GM23338 (cell line): ENCODE results near the gene DNAJC12. TPM values are rescaled to one million over a fixed set of nuclear protein-coding genes. Genes with fewer than 3 reads are reported as not detected.
"Not testable (repeated sequence)": the region's sequence is repeated elsewhere in the genome, so short reads cannot be mapped to it uniquely, and the experiment has no call there.

Source experiments
- ATAC-seq: fragments of 200-7000 bp; cut with Tn5 transposase; 3 replicates; pipeline ENCODE4 v1.9.1; 2020
- DNase-seq: peaks from one replicate; pipeline ENCODE4 v3.0.0-alpha.2; 2015; ENCODE audit warnings: low spot score
- H2AFZ ChIP-seq: fragments of 200-600 bp; sonication (generic); 2 replicates; pipeline ENCODE4 v1.8.0; 2016; ENCODE audit warnings: antibody characterized with exemption, mild to moderate bottlenecking, moderate library complexity
- H3F3A ChIP-seq: fragments of 200-600 bp; sonication (generic); replicated peaks from 2 replicates; pipeline ENCODE4 v1.8.0; 2017; ENCODE audit warnings: antibody characterized with exemption, mixed run types, low read depth
- H3K27ac ChIP-seq: fragments of 200-600 bp; sonication (generic); 2 replicates; pipeline ENCODE4 v1.6.1; 2016; ENCODE audit warnings: low read depth
- H3K27me3 ChIP-seq: fragments of 200-600 bp; sonication (generic); 2 replicates; pipeline ENCODE4 v1.8.0; 2016; ENCODE audit warnings: mild to moderate bottlenecking, mixed run types, moderate library complexity; ENCODE audit not compliant: insufficient read depth
- H3K36me3 ChIP-seq: fragments of 200-600 bp; sonication (generic); 2 replicates; pipeline ENCODE4 v1.8.0; 2016; ENCODE audit warnings: mild to moderate bottlenecking; ENCODE audit not compliant: insufficient read depth
- H3K4me1 ChIP-seq: fragments of 200-600 bp; sonication (generic); 2 replicates; pipeline ENCODE4 v1.8.0; 2016; ENCODE audit warnings: mild to moderate bottlenecking, moderate library complexity; ENCODE audit not compliant: insufficient read depth
- H3K4me2 ChIP-seq: fragments of 200-600 bp; sonication (generic); 2 replicates; pipeline ENCODE4 v1.7.1; 2017; ENCODE audit warnings: mixed run types
- H3K4me3 ChIP-seq: fragments of 200-600 bp; sonication (generic); 2 replicates; pipeline ENCODE4 v1.6.1; 2016; ENCODE audit warnings: mixed run types
- H3K79me2 ChIP-seq: fragments of 200-600 bp; sonication (generic); replicated peaks from 2 replicates; pipeline ENCODE4 v1.8.0; 2017; ENCODE audit warnings: mild to moderate bottlenecking; ENCODE audit not compliant: insufficient read depth
- H3K9me2 ChIP-seq: fragments of 200-600 bp; sonication (generic); 2 replicates; pipeline ENCODE4 v1.8.0; 2017; ENCODE audit not compliant: insufficient read depth
- H4K20me1 ChIP-seq: fragments of 200-600 bp; sonication (generic); replicated peaks from 2 replicates; pipeline ENCODE4 v1.8.0; 2017; ENCODE audit warnings: mild to moderate bottlenecking; ENCODE audit not compliant: insufficient read depth
- H3K27ac Mint-ChIP-seq: 2 replicates; pipeline ENCODE4 v1.8.0; 2020; ENCODE audit warnings: inconsistent platforms, mild to moderate bottlenecking, moderate library complexity, mixed read lengths
- H3K27me3 Mint-ChIP-seq: 3 replicates; pipeline ENCODE4 v1.8.0; 2022; ENCODE audit warnings: low read depth, mild to moderate bottlenecking, moderate library complexity, mixed read lengths, inconsistent platforms; ENCODE audit not compliant: insufficient read depth, poor library complexity
- H3K36me3 Mint-ChIP-seq: 3 replicates; pipeline ENCODE4 v1.8.0; 2021; ENCODE audit warnings: low read depth, mild to moderate bottlenecking, inconsistent platforms, moderate library complexity, mixed read lengths
- H3K4me1 Mint-ChIP-seq: 3 replicates; pipeline ENCODE4 v1.8.0; 2020; ENCODE audit warnings: mild to moderate bottlenecking, inconsistent platforms, mixed read lengths
- H3K4me3 Mint-ChIP-seq: 3 replicates; pipeline ENCODE4 v1.8.0; 2021; ENCODE audit warnings: moderate library complexity, mild to moderate bottlenecking, inconsistent platforms, mixed read lengths
- H3K9me3 Mint-ChIP-seq: 3 replicates; pipeline ENCODE4 v1.8.0; 2020; ENCODE audit warnings: moderate library complexity, mild to moderate bottlenecking, inconsistent platforms, mixed read lengths
- EZH2 ChIP-seq: fragments of 200-600 bp; sonication (generic); IDR thresholded peaks from one replicate; pipeline ENCODE4 v1.8.0; 2017; ENCODE audit warnings: antibody characterized with exemption, mild to moderate bottlenecking, low read depth; ENCODE audit not compliant: unreplicated experiment
- NANOG ChIP-seq: IDR thresholded peaks from 2 replicates; pipeline ENCODE4 v1.6.1; 2016; ENCODE audit warnings: antibody characterized with exemption, borderline replicate concordance
- STAT1 ChIP-seq: IDR thresholded peaks from one replicate; pipeline ENCODE4 v1.6.1; 2016; ENCODE audit warnings: antibody characterized with exemption; ENCODE audit not compliant: unreplicated experiment
- polyA plus RNA-seq: library from polyadenylated mRNA; unstranded; fragments of >200 nt; fragmentation: Nextera tagmentation; extraction: Ambion mirVana; gene quantifications from 2 replicates; pipeline ENCODE4 v1.2.1, GENCODE V29; 2016
- total RNA-seq: library from RNA; depleted of rRNA; stranded (reverse); fragments of >200 nt; shearing (Covaris generic); gene quantifications from 2 replicates; pipeline ENCODE4 v1.2.3, GENCODE V29; 2014
- TF ChIP-seq, protein P1 (sequence below), 2 experiments: fragments of 200-600 bp in 1 of 2; sonication (generic) in 1 of 2; conservative IDR thresholded peaks; 2 replicates each; pipeline versions ENCODE4 v1.5.1 to v1.6.1; 2016 to 2017; ENCODE audit warnings: antibody characterized with exemption in 2 of 2, low read depth in 2 of 2, mild to moderate bottlenecking in 2 of 2, moderate library complexity in 1 of 2
- TF ChIP-seq, protein P2 (sequence below): IDR thresholded peaks from 2 replicates; pipeline ENCODE4 v1.6.1; 2016; ENCODE audit warnings: antibody characterized with exemption
- TF ChIP-seq, protein P3 (sequence below): fragments of 250-450 bp; sonication (Bioruptor Pico); IDR thresholded peaks from 2 replicates; pipeline ENCODE4 v1.5.0; 2020; ENCODE audit warnings: mild to moderate bottlenecking, moderate library complexity

DNAJC12 gene
- total and polyA plus RNA-seq, 2 experiments from 2014 or later = 2.2 to 4.5 TPM

DNA sequence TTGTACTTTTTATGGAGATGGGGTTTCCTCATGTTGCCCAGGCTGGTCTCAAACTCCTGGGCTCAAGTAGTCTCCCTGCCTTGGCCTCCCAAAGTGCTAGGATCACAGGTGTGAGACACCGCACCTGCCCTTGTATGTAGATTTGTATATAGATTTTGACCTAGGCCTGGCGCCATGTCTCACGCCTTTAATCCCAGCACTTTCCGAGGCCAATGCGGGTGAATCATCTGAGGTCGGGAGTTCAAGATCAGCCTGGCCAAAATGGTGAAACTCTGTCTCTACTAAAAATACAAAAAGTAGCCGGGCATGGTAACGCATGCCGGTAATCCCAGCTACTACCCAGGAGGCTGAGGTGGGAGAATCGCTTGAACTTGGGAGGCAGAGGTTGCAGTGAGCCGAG, 39.4 kb upstream of the DNAJC12 start:
- not testable (repeated sequence) for H3K36me3 ChIP-seq, H3K27ac Mint-ChIP-seq, DNase-seq, H3K9me2 ChIP-seq, H4K20me1 ChIP-seq, H3K27me3 ChIP-seq, H3K4me2 ChIP-seq, H3K4me1 Mint-ChIP-seq, H3K36me3 Mint-ChIP-seq, ATAC-seq, H3K27ac ChIP-seq, H3K4me3 Mint-ChIP-seq, H3K9me3 Mint-ChIP-seq, H3K79me2 ChIP-seq, H3K4me1 ChIP-seq, H3F3A ChIP-seq, H3K27me3 Mint-ChIP-seq, H3K4me3 ChIP-seq
- peak overlapping the region; percentile 52; the same call in 1 of the 2 replicates for H2AFZ ChIP-seq

DNA sequence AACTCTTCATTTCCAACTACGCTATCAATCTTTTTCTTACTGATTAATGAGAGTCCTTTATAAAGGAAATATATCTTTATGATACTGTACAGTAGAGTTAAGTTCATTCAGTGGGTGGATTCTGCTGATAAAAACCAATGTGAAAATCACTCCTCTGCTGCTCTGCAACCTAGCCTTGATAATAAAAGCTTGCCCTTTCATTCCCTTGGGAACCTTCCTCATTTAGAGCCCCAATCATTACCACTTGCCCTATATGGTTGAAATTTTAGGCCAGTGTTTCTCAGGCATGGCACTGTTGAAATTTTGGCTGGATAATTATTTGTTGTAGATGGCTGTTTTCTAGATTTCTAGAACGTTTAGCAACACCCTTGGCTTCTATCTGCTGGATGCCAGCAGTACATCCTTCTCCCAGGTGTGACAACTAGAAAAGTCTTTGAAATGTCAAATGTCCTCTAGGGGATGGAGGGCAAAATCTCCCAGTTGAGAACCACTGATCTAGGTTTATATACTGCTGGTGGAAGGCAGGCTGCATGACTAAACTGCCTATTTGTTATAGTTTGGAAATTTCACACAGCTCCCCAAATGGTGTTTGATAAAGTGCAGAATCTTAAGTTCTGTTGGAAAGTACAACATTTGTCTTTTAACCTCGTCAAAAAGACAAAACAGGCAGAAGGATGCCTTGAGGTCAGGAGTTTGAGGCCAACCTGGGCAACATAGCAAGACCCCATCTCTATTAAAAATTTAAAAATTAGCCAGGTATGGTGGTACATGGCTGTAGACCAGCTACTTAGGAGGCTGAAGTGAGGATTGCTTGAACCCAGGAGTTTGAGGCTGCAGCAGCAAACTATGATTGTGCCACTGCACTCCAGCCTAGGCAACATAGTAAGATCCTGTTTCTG, 37.6 kb upstream of the DNAJC12 start:
- no peaks in the 10 kb centered on the region; the same call in 2 of the 3 replicates for H3K36me3 Mint-ChIP-seq
- Histone ChIP-seq H3K4me3 (no peak overlapping the region), H3K4me1 (no peaks in the 10 kb centered on the region), H4K20me1 (no peaks in the 10 kb centered on the region), H3F3A (no peaks in the 10 kb centered on the region), H3K27me3 (no peaks in the 10 kb centered on the region), H3K4me2 (no peak overlapping the region), H3K9me2 (no peaks in the 10 kb centered on the region), H3K79me2 (no peaks in the 10 kb centered on the region), H3K27ac (no peak overlapping the region), H2AFZ (0 out of 2 replicates have a peak overlapping the region, but pooled peaks have one; percentile 38), H3K36me3 (no peaks in the 10 kb centered on the region)
- DNase-seq = no peak
- no peak overlapping the region for H3K27ac Mint-ChIP-seq
- peaks cover 9% of the 10 kb centered on the region for H3K27me3 Mint-ChIP-seq
- ATAC-seq = no peak
- no peak for TF ChIP-seq STAT1
- TF ChIP-seq, protein P1, sequence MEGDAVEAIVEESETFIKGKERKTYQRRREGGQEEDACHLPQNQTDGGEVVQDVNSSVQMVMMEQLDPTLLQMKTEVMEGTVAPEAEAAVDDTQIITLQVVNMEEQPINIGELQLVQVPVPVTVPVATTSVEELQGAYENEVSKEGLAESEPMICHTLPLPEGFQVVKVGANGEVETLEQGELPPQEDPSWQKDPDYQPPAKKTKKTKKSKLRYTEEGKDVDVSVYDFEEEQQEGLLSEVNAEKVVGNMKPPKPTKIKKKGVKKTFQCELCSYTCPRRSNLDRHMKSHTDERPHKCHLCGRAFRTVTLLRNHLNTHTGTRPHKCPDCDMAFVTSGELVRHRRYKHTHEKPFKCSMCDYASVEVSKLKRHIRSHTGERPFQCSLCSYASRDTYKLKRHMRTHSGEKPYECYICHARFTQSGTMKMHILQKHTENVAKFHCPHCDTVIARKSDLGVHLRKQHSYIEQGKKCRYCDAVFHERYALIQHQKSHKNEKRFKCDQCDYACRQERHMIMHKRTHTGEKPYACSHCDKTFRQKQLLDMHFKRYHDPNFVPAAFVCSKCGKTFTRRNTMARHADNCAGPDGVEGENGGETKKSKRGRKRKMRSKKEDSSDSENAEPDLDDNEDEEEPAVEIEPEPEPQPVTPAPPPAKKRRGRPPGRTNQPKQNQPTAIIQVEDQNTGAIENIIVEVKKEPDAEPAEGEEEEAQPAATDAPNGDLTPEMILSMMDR (conservative IDR thresholded peaks at IDR 0.05; ENCODE audit: low read depth in 2 of 2) = no peak
- no peak overlapping the region for H3K4me3 Mint-ChIP-seq
- H3K9me3 Mint-ChIP-seq = no peaks in the 10 kb centered on the region
- H3K4me1 Mint-ChIP-seq = no peaks in the 10 kb centered on the region

DNA sequence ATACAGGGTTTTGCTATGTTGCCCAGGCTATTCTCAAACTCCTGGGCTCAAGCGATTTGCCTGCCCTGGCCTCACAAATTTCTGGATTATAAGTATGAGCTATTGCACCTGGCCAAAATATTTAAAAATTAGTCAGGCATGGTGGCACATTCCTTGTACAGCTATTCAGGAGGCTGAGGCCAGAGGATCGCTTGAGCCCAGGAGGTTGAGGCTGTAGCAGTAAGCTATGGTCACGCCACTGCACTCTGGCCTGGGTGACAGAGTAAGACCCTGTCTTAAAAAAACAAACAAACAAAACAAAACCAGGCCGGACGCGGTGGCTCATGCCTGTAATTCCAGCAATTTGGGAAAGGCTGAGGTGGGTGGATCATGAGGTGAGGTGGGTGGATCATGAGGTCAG, 32.0 kb upstream of the DNAJC12 start:
- Histone ChIP-seq H3K27ac (no peak overlapping the region), H3F3A (no peaks in the 10 kb centered on the region), H3K79me2 (no peaks in the 10 kb centered on the region), H3K4me3 (no peak overlapping the region), H4K20me1 (no peaks in the 10 kb centered on the region), H2AFZ (no peak overlapping the region), H3K4me1 (peaks cover under 1% of the 10 kb centered on the region; the same call in 1 of the 2 replicates), H3K27me3 (no peaks in the 10 kb centered on the region), H3K9me2 (no peaks in the 10 kb centered on the region), H3K4me2 (no peak overlapping the region), H3K36me3 (no peaks in the 10 kb centered on the region)
- DNase-seq (no peak), ATAC-seq (no peak)
- Mint-ChIP-seq H3K4me1 (no peaks in the 10 kb centered on the region), H3K9me3 (no peaks in the 10 kb centered on the region), H3K36me3 (no peaks in the 10 kb centered on the region; the same call in 2 of the 3 replicates), H3K4me3 (no peak overlapping the region), H3K27ac (no peak overlapping the region), H3K27me3 (peaks cover 10% of the 10 kb centered on the region)
- no peak for TF ChIP-seq NANOG
- TF ChIP-seq, protein P2, sequence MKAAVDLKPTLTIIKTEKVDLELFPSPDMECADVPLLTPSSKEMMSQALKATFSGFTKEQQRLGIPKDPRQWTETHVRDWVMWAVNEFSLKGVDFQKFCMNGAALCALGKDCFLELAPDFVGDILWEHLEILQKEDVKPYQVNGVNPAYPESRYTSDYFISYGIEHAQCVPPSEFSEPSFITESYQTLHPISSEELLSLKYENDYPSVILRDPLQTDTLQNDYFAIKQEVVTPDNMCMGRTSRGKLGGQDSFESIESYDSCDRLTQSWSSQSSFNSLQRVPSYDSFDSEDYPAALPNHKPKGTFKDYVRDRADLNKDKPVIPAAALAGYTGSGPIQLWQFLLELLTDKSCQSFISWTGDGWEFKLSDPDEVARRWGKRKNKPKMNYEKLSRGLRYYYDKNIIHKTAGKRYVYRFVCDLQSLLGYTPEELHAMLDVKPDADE = no peak
- TF ChIP-seq, protein P3, sequence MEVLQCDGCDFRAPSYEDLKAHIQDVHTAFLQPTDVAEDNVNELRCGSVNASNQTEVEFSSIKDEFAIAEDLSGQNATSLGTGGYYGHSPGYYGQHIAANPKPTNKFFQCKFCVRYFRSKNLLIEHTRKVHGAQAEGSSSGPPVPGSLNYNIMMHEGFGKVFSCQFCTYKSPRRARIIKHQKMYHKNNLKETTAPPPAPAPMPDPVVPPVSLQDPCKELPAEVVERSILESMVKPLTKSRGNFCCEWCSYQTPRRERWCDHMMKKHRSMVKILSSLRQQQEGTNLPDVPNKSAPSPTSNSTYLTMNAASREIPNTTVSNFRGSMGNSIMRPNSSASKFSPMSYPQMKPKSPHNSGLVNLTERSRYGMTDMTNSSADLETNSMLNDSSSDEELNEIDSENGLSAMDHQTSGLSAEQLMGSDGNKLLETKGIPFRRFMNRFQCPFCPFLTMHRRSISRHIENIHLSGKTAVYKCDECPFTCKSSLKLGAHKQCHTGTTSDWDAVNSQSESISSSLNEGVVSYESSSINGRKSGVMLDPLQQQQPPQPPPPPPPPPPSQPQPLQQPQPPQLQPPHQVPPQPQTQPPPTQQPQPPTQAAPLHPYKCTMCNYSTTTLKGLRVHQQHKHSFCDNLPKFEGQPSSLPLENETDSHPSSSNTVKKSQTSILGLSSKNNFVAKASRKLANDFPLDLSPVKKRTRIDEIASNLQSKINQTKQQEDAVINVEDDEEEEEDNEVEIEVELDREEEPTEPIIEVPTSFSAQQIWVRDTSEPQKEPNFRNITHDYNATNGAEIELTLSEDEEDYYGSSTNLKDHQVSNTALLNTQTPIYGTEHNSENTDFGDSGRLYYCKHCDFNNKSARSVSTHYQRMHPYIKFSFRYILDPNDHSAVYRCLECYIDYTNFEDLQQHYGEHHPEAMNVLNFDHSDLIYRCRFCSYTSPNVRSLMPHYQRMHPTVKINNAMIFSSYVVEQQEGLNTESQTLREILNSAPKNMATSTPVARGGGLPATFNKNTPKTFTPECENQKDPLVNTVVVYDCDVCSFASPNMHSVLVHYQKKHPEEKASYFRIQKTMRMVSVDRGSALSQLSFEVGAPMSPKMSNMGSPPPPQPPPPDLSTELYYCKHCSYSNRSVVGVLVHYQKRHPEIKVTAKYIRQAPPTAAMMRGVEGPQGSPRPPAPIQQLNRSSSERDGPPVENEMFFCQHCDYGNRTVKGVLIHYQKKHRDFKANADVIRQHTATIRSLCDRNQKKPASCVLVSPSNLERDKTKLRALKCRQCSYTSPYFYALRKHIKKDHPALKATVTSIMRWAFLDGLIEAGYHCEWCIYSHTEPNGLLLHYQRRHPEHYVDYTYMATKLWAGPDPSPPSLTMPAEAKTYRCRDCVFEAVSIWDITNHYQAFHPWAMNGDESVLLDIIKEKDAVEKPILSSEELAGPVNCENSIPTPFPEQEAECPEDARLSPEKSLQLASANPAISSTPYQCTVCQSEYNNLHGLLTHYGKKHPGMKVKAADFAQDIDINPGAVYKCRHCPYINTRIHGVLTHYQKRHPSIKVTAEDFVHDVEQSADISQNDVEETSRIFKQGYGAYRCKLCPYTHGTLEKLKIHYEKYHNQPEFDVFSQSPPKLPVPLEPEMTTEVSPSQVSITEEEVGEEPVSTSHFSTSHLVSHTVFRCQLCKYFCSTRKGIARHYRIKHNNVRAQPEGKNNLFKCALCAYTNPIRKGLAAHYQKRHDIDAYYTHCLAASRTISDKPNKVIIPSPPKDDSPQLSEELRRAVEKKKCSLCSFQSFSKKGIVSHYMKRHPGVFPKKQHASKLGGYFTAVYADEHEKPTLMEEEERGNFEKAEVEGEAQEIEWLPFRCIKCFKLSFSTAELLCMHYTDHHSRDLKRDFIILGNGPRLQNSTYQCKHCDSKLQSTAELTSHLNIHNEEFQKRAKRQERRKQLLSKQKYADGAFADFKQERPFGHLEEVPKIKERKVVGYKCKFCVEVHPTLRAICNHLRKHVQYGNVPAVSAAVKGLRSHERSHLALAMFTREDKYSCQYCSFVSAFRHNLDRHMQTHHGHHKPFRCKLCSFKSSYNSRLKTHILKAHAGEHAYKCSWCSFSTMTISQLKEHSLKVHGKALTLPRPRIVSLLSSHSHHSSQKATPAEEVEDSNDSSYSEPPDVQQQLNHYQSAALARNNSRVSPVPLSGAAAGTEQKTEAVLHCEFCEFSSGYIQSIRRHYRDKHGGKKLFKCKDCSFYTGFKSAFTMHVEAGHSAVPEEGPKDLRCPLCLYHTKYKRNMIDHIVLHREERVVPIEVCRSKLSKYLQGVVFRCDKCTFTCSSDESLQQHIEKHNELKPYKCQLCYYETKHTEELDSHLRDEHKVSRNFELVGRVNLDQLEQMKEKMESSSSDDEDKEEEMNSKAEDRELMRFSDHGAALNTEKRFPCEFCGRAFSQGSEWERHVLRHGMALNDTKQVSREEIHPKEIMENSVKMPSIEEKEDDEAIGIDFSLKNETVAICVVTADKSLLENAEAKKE (CRISPR knock-in tag) = no peak
- TF ChIP-seq EZH2 = no peak
